Cardiac muscle cell (in vitro differentiated cells and primary cell): Measurements from ENCODE around the gene COL4A1. TPM values are rescaled to one million over a fixed set of nuclear protein-coding genes. Genes with fewer than 3 reads are reported as not detected.

Experiments
- DNase-seq, 2 donors: peaks; one replicate each; pipeline versions ENCODE4 v3.0.0 to v3.0.0-alpha.2; 2010 to 2017; ENCODE audit warnings: low read depth in 1 of 2, low spot score in 1 of 2
- H3K27ac ChIP-seq: fragments of 200-600 bp; sonication (generic); 2 replicates; pipeline ENCODE4 v1.5.1; 2016
- H3K27me3 ChIP-seq: fragments of 200-600 bp; sonication (generic); 2 replicates; pipeline ENCODE4 v1.6.0; 2016; ENCODE audit warnings: control low read depth
- H3K36me3 ChIP-seq: fragments of 200-600 bp; sonication (generic); 2 replicates; pipeline ENCODE4 v1.5.1; 2016; ENCODE audit warnings: control low read depth
- H3K4me1 ChIP-seq: fragments of 200-600 bp; sonication (generic); 2 replicates; pipeline ENCODE4 v1.8.1; 2017; ENCODE audit warnings: low read depth, mild to moderate bottlenecking, mixed run types
- H3K4me3 ChIP-seq: fragments of 200-600 bp; sonication (generic); 2 replicates; pipeline ENCODE4 v1.5.1; 2016; ENCODE audit warnings: mild to moderate bottlenecking
- H3K9me3 ChIP-seq: fragments of 200-600 bp; sonication (generic); 2 replicates; pipeline ENCODE4 v1.5.1; 2017; ENCODE audit warnings: low read depth, mild to moderate bottlenecking, control low read depth
- CTCF ChIP-seq: IDR thresholded peaks from 2 replicates; pipeline ENCODE4 v1.5.1; 2012; ENCODE audit warnings: low read depth, mild to moderate bottlenecking, low read length
- polyA plus RNA-seq: library from polyadenylated mRNA; unstranded; fragments of >200 nt; fragmentation: Nextera tagmentation; extraction: Ambion mirVana; gene quantifications from 2 replicates; pipeline ENCODE4 v1.2.1, GENCODE V29; 2016
- total RNA-seq: library from RNA; depleted of rRNA; stranded (reverse); fragments of >200 nt; gene quantifications from 2 replicates; pipeline ENCODE4 v1.2.3, GENCODE V29; 2016

Gene COL4A1
- total and polyA plus RNA-seq, 2 experiments from 2014 or later, result 73.9 to 171 TPM

GRCh38 chr13:110293037-110293436 lies 13.9 kb downstream of the COL4A1 start:
- no peak for TF ChIP-seq CTCF
- no peak for DNase-seq
- no peaks in the 10 kb centered on the region for H3K4me1 ChIP-seq
- no peak overlapping the region for H3K4me3 ChIP-seq
- no peaks in the 10 kb centered on the region for H3K36me3 ChIP-seq
- no peaks in the 10 kb centered on the region for H3K27me3 ChIP-seq
- no peaks in the 10 kb centered on the region for H3K9me3 ChIP-seq
- no peak overlapping the region for H3K27ac ChIP-seq

GRCh38 chr13:110291286-110291685 lies 15.7 kb downstream of the COL4A1 start:
- no peaks in the 10 kb centered on the region for H3K27me3 ChIP-seq
- no peak for TF ChIP-seq CTCF

GRCh38 chr13:110290826-110291225 lies 16.1 kb downstream of the COL4A1 start:
- no peak for DNase-seq
- TF ChIP-seq CTCF, result no peak
- H3K36me3 ChIP-seq, result no peaks in the 10 kb centered on the region
- no peaks in the 10 kb centered on the region for H3K27me3 ChIP-seq
- no peaks in the 10 kb centered on the region for H3K9me3 ChIP-seq
- no peak overlapping the region for H3K4me3 ChIP-seq
- H3K4me1 ChIP-seq, result peaks cover 12% of the 10 kb centered on the region
- no peak overlapping the region for H3K27ac ChIP-seq

More at GRCh38 chr13:110291286-110291685, 15.7 kb downstream of the COL4A1 start:
- H3K27ac ChIP-seq, result no peak overlapping the region
- no peak for DNase-seq
- H3K9me3 ChIP-seq, result no peaks in the 10 kb centered on the region
- peaks cover 12% of the 10 kb centered on the region for H3K4me1 ChIP-seq
- H3K4me3 ChIP-seq, result no peak overlapping the region
- H3K36me3 ChIP-seq, result no peaks in the 10 kb centered on the region

- Histone ChIP-seq H3K27me3 (no peaks in the 10 kb centered on the region), H3K36me3 (no peaks in the 10 kb centered on the region), H3K4me3 (no peak overlapping the region), H3K9me3 (no peaks in the 10 kb centered on the region), H3K4me1 (peaks cover 12% of the 10 kb centered on the region), H3K27ac (no peak overlapping the region)
- DNase-seq, result no peak
- TF ChIP-seq CTCF, result no peak
Observed at GRCh38 chr13:110290153-110290552, 16.8 kb downstream of the COL4A1 start.

GRCh38 chr13:110289661-110290060 lies 17.3 kb downstream of the COL4A1 start:
- no peak for TF ChIP-seq CTCF
- H3K4me3 ChIP-seq, result no peak overlapping the region
- no peak for DNase-seq
- no peak overlapping the region for H3K27ac ChIP-seq
- H3K36me3 ChIP-seq, result no peaks in the 10 kb centered on the region
- no peaks in the 10 kb centered on the region for H3K9me3 ChIP-seq
- peaks cover 12% of the 10 kb centered on the region for H3K4me1 ChIP-seq
- no peaks in the 10 kb centered on the region for H3K27me3 ChIP-seq

- Histone ChIP-seq H3K4me1 (peaks cover 12% of the 10 kb centered on the region), H3K4me3 (no peak overlapping the region), H3K36me3 (no peaks in the 10 kb centered on the region), H3K9me3 (no peaks in the 10 kb centered on the region), H3K27ac (no peak overlapping the region), H3K27me3 (no peaks in the 10 kb centered on the region)
- TF ChIP-seq CTCF, result no peak
- no peak for DNase-seq
Observed at GRCh38 chr13:110289174-110289573, 17.8 kb downstream of the COL4A1 start.
